Suppressor macrophage (primary cell): ENCODE results near the gene SPTBN4.
A peak's percentile ranks its signal among the peaks of the same experiment; 100 is the strongest.

Experiments
- DNase-seq, 4 experiments: peaks; one replicate each; pipeline ENCODE4 v3.0.0-alpha.2; 2020 to 2022

Gene SPTBN4

DNA sequence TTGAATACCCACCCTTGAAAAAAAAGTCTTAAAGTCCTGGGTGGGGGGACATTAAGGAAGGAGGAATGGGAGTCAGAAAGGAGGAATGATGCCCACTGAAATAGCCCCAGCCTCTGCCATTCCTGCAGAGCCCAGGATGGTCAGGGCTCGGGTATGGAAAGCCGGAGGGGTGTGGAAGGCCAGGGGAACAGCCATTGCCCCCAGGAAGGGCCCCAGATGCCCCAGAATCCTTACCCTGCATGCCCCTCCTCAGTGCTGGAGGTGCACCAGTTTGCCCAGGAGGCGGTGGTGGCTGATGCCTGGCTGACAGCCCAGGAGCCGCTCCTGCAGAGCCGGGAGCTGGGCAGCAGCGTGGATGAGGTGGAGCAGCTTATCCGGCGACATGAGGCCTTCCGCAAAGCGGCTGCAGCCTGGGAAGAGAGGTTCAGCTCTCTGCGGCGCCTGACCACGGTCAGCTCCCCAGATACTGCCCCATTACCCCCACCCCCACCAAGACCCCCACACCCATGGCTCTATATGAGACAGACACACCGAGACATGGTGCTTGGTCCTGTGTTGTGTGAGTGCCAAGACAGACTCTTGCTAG, 99.2 kb downstream of the SPTBN4 start:
- no peak for DNase-seq

DNA sequence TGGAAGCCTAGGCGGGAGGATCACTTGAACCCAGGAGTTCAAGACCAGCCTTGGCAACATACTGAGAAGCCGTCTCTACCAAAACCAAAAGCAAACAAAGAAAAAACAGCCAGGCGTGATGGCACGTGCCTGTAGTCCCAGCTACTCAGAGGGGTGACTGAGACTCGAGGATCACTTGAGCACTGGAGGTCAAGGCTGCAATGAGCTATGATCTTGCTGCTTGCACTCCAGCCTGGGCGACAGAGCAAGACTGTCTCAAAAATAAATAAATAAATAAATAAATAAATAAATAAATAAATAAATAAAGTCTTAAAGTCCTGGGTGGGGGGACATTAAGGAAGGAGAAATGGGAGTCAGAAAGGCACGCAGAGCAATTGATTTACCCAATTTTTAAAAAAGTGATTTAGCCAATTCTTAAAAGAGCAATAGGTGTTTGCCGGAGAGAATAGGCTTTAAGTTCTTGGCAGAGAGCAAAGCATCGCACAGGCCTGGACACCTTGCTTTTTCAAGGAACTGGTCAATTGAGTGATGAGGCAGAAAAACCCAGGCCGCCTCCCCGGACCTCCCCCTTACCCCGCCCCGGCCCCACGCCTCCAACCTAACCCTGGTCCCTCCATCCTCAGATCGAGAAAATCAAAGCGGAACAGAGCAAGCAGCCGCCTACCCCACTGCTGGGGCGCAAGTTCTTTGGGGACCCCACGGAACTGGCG, 100.4 kb downstream of the SPTBN4 start:
- DNase-seq: peak in 2 of 4 experiments; percentile 43

DNA sequence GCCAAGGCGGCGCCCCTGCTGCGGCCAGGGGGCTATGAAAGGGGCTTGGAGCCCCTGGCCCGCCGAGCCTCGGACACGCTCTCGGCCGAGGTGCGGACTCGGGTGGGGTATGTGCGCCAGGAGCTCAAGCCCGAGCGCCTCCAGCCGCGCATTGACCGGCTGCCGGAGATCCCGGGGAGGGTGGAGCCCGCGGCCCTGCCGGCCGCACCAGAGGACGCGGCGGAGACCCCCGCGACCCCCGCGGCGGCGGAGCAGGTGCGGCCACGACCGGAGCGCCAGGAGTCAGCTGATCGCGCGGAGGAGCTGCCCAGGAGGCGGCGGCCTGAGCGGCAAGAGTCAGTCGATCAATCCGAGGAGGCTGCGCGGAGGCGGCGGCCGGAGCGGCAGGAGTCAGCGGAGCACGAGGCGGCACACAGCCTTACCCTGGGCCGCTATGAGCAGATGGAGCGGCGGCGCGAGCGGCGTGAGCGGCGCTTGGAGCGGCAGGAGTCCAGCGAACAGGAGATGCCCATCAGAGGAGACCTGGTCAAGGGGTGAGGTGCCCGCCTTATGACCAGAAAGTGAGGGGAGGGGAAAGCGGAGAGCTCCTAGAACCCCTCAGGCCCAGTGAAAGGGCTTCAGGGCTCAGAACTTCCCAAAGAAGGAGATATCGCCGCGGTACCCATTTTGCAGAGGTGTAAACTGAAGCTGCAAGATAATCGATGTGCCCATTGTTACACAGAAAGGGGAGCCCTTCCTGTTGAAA, 101.1 kb downstream of the SPTBN4 start:
- peak in 2 of 4 experiments; percentile 32 to 49 for DNase-seq

DNA sequence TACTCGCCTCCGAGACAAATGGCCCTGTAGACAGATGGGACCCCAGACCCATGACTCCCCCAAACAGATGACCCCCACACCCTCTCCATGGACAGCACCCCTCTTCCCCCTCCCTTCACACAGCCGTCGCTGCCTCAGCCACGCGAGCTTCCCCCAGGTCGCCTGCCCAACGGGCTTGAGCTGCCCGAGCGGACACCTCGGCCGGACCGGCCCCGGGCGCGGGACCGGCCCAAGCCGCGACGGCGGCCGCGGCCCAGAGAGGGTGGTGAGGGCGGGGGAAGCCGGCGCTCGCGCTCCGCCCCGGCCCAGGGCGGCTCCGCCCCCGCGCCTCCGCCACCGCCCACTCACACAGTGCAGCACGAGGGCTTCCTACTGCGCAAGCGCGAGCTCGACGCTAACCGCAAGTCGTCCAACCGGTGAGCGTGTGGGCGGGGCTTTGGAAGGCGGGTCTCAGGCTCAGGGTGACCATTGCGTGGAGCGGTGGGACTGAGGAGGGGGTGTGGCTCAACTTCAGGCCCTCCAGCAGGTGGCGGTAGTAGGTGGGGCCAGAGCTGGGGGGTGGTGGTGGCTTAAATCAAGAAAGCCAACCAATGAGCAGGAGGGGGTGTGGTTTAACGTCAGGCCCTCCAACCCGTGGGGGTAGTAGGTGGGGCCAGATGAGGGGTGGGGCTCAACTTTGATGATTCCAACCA, 103.7 kb downstream of the SPTBN4 start:
- peak; percentile 99 to 100 (median 99) for DNase-seq

DNA sequence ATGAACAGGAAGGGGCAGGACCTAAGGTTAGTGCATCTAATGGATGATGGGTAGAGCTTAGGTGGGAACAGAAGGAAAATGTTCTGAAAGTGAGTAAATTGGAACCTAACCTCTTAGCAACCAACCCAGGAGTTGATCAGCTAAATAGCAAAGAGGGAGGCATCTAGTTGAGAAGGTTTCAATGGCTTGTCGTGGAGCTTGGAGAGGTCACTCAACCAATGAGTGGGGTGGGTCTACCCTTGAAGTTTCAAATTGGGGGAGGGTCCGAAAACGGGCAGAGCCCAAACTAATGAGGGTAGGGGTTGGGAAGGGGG, 104.2 kb downstream of the SPTBN4 start:
- DNase-seq: no peak

DNA sequence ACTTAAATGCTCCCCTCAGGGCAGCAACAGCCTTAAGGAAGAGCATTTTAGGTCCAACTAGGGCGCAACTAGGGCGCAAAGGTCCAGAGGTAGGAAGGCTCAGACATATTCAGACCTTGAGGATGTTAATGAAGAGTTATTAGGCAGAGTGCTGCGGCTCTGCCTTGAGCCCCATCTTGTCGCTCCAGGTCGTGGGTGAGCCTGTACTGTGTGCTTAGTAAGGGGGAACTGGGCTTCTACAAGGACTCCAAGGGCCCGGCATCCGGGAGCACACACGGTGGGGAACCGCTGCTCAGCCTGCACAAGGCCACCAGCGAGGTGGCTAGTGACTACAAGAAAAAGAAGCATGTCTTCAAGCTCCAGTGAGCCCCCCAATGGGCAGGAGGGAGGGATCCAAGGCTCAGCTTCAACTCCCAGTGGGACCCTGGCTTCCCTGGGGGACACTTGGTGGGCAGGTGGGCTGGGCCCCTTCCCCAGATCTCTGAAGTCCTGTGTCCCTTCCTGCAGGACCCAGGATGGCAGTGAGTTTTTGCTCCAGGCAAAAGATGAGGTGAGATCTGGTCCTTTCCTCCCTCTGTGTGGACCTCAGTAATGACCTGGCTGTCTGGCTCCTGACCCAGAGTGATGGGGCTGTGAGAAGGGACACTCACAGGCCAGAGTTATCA, 105.2 kb downstream of the SPTBN4 start:
- no peak for DNase-seq

DNA sequence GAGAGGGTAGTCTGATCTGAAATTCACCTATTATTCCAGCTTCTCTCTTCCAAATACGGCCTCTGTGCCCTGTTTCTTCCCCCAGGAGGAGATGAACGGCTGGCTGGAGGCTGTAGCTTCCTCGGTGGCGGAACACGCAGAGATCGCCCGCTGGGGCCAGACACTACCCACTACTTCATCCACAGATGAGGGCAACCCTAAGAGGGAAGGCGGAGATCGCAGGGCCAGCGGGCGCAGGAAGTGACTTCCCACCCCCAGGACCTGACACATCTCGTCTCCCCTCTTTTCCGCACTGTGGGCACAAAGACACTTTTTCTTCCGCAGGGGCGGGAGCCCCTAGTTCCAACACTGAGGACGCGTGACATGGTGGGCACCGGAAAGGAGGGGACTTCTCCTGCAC, 108.5 kb downstream of the SPTBN4 start:
- DNase-seq: no peak

DNA sequence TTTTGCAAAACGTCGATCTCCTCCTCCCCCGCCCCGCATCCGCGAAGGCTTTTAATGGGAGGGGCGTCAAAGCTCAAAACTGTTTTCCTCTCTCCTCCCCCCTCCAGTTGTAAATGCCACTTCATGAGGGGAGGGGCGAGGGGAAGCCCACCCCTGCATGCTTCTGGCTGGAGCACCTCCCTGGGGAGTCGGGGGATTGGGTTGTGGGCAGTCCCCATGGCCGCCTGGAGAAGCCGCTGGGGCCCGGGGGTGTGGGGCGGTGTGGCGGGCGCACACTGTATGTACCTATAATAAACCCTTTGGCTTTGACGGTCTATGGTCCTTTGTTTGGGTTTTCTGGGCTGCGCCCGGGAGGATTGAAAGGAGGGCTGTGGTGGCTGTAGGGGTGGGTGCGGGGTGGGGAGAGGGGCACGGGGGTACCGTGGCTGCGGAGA, 109.4 kb downstream of the SPTBN4 start:
- no peak for DNase-seq

DNA sequence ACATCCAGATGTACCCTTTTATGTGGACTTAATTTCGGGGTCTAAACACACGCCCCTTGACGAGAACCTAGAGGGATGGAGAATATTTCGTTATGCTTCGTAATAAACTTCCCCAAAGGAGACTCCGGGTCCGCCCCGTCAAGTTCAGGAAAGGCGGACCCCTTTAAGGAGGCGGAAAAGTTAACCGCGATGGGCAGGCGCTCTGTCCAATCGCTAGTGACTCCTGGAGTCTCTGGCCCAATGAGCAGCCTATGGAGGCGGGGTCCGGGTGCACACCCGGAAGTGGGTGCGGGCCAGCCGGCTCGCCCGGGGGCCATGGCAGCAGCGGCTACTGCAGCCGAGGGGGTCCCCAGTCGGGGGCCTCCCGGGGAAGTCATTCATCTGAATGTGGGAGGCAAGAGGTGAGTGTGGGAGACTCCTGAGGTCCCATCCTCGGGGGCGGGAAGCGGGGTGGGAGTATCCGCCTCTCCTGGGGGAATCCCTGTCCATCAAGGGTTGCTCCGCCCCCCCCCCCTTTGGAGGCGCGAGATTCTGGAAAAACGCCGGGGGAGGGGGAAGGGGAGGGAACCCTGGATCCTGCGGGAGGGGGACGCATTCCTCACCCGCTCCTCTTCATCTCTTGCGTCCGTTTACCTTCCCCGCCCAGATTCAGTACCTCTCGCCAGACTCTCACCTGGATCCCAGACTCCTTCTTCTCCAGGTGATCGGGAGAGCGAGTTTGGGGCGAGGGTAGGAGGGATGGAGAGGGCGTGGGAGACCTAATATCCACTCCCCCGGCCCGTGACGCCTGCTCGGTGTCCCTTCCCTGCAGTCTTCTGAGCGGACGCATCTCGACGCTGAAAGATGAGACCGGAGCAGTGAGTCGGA, 110.0 kb downstream of the SPTBN4 start, which contains the start of gene SHKBP1:
Gene SHKBP1 (plus strand): TSS at position 289 of the 867 bp plus-strand sequence. CDS start 27 bp downstream, at position 316.
- DNase-seq: peak; percentile 98 to 99 (median 98)

DNA sequence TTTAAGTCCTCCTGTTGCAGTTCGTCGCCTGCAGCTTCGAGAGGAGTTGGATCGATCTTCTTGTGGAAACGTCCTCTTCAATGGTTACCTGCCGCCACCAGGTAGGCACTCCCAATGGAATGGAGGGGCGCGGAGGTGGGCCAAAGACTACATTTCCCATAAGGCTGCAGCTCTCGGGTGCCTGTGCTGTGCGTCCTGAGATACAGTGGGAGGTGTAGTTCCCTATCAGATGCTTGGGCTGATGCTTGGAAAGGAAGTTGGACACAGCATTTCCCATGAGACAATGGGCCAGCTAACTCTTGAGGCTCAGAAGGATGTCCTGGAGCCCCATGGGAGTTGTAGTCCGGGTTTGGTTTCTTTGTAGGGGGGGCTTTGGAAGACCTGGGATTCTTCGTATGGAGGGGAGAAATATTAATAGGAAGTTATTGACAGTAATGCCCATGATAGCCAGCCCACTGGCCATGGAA, 111.7 kb downstream of the SPTBN4 start:
- peak; percentile 78 to 90 (median 88) for DNase-seq

DNA sequence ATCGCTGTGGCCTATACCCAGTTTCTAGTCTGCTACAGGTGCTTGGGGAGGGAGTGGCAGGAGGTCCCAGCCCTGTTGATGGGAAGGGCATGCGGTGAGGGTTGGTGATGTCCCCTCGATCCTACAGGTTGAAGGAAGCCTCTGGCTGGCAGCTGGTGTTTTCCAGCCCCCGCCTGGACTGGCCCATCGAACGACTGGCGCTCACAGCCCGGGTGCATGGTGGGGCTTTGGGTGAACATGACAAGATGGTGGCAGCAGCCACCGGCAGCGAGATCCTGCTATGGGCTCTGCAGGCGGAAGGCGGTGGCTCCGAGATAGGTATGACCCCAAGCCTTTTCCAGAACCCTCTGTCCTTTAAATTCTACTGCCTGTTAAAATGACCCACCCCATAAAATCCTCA, 113.8 kb downstream of the SPTBN4 start:
- DNase-seq: no peak

DNA sequence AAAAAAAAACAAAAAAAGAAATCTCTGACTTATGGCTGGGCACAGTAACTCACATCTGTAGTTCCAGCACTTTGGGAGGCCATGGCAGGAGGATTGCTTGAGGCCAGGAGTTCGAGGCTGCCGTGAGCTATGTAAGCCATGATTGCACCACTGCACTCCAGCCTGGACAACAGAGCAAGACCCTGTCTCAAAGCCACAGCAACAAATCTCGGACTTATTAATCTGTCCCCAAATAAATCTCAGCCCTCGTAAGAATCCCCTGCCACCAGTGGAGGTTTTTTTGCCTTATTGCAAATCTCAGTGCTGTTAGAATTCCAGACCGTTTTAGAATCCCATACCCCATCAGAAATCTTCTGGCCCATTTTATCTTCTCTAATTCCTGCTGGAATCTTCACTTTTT, 114.7 kb downstream of the SPTBN4 start:
- DNase-seq: no peak

DNA sequence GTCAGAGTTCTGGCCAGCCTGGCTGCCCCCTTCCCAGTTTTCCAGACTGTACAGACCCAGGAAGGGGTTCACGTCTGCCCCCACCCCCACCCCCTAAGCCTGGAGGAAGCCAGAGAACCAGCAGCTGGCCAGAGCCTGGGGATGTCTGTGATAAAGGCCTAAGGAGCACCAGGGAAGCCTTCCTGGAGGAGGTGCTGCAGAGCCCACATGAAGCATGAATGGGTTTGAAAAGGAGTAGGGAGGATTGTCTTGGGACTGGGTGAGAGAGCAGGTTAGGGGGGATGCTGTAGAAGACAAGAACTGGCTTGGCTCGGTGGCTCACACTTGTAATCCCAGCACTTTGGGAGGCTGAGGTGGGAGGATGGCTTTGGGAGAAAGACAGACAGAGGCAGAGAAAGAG, 115.7 kb downstream of the SPTBN4 start:
- DNase-seq: no peak

DNA sequence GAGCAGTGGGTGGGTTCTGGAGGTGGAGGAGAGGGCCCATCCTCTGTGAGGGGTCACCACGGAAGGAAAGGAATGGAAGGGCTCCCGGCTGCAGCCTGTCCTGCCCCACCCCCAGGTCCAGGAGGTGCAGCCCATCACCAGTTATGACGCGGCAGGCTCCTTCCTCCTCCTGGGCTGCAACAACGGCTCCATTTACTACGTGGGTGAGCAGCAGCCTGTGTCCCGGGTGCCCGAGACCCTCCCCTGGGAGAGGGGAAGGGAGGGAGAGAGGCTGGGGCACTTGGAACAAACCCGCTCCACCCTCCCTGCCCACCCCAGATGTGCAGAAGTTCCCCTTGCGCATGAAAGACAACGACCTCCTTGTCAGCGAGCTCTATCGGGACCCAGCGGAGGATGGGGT, 116.5 kb downstream of the SPTBN4 start:
- DNase-seq: no peak

DNA sequence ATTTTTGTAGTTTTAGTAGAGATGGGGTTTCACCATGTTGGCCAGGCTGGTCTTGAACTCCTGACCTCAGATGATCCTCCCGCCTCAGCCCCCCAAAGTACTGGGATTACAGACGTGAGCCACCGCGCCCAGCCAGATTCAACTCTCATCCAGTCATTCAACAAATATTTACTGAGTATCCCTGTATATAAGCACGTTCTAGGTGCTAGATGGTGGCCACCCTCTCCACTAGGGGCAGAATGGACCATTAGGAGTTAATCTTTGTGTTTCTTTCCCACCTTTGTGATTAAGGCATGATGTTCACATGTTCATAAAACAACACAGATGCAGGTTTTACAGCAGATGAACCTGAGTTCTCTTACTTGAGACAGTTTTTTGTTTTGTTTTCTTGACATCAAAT, 117.2 kb downstream of the SPTBN4 start:
- no peak for DNase-seq

DNA sequence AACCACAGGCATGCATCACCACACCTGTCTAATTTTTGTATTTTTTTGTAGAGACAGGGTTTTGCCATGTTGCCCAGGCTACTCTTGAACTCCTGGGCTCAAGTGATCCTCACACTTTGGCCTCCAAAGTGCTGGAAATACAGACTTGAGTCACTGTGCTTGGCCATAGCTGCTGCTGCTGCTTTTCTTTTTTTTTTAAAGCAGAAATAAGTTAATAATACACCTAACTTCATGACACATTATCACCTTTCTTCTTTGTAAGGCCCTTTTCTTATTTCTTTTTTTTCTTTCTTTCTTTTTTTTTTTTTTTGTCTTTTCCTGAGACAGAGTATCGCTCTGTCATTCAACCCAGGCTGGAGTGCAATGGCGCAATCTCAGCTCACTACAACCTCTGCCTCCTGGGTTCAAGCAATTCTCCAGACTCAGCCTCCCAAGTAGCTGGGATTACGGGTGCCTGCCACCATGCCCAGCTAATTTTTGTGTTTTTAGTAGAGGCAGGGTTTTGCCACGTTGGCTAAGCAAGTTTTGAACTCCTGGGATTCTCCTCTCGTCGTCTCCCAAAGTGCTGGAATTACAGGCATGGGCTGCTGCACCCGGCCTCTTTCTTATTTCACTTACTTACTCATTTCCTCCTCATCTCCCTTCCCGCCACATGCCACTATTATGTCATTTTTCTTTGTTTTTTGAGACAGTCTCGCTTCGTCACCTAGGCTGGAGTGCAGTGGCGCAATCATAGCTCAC, 118.6 kb downstream of the SPTBN4 start:
- DNase-seq: peak; percentile 81 to 92 (median 84)

DNA sequence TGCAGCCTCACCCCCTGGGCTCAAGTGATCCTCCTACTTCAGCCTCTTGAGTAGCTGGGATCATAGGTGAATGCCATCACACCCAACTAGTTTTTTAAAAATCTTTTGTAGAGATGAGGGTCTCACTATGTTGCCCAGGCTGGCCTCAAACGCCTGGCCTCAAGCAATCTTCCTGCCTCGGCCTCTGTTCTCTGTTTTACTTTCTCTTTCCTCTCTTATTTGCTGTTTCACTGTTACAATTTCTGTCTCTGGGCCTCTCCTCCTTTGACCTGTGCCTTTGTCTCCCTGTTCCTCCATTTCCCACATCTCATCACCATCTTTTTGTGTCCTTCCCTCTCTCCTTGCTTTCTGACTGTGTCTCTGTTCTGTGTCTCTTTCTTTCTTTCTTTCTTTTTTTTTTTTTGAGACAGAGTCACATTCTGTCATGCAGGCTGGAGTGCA, 119.2 kb downstream of the SPTBN4 start:
- DNase-seq: no peak

DNA sequence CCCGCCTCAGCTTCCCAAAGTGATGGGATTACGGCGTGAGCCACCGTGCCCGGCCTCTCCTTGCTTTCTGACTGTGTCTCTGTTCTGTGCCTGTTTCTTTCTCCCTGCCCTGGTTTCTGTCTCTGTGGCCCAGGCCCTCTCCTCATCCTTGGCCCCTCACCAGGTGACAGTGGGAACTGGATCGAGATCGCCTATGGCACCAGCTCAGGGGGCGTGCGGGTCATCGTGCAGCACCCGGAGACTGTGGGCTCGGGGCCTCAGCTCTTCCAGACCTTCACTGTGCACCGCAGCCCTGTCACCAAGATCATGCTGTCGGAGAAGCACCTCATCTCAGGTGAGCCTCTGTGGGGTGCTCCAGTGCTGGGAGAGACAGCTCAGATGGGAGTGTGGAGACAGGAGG, 119.8 kb downstream of the SPTBN4 start:
- no peak for DNase-seq

DNA sequence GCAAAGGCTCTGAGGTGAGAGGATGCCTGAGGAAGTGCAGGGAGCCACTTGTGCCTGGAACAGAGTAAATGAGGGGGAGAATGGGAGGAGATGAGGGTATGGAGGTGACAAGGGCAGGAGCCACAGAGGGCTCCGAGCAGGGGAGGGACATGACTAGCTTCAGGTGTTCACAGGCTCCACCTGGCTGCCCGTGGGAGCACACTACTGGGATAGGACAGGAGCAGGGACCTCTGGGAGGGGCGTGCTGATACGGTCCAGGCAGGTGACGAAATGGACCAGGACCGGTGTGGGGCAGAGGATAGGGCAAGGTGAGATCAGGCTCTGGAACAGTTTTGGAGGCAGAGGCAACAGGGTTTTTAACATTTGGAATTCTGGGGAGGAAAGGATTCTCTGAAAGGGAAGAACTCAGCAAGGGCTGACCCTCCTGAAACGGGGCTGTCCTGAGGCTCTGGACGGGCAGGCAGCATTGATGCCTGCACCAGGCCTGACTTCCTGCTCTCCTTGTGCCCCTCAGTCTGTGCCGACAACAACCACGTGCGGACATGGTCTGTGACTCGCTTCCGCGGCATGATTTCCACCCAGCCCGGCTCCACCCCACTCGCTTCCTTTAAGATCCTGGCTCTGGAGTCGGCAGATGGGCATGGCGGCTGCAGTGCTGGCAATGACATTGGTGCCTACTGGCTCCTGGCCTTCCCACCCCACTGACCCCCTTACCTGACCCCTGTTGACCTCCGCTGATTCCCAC, 121.5 kb downstream of the SPTBN4 start:
- DNase-seq: no peak
